WI38 (cell line): ENCODE data around the gene TCF12.

ENCODE experiments used
- H3K4me3 ChIP-seq: 2 replicates; pipeline ENCODE4 v1.5.1; 2011; ENCODE audit warnings: low read depth, mild to moderate bottlenecking, control low read depth, low read length
- CTCF ChIP-seq: IDR thresholded peaks from 2 replicates; pipeline ENCODE4 v1.5.1; 2012; ENCODE audit warnings: low read depth, mild to moderate bottlenecking, control low read depth, low read length

TCF12 gene

GRCh38 chr15:57298204-57298603 lies 379.8 kb downstream of the TCF12 start:
- no peak overlapping the region for H3K4me3 ChIP-seq
- no peak for TF ChIP-seq CTCF

- no peak for TF ChIP-seq CTCF
- no peak overlapping the region for H3K4me3 ChIP-seq
Measured at GRCh38 chr15:57298843-57299550, 380.6 kb downstream of the TCF12 start.

- H3K4me3 ChIP-seq: no peak overlapping the region
- no peak for TF ChIP-seq CTCF
Measured at GRCh38 chr15:57301307-57301706, 382.9 kb downstream of the TCF12 start.

- no peak overlapping the region for H3K4me3 ChIP-seq
- no peak for TF ChIP-seq CTCF
Measured at GRCh38 chr15:57302640-57303257, 384.3 kb downstream of the TCF12 start.

GRCh38 chr15:57305009-57305408 lies 386.6 kb downstream of the TCF12 start:
- no peak for TF ChIP-seq CTCF
- no peak overlapping the region for H3K4me3 ChIP-seq

- peak overlapping the region; percentile 26; the same call in 1 of the 2 replicates for H3K4me3 ChIP-seq
- peak; percentile 67 for TF ChIP-seq CTCF
Measured at GRCh38 chr15:57306161-57306943, 387.9 kb downstream of the TCF12 start.
